K562 (cell line): ENCODE data around the gene LSM6. TPM values are rescaled to one million over a fixed set of nuclear protein-coding genes. Genes with fewer than 3 reads are reported as not detected.

Experiments
- ATAC-seq: fragments of 200-7000 bp; cut with Tn5 transposase; 3 replicates; pipeline ENCODE4 v1.9.1; 2020; ENCODE audit warnings: moderate library complexity
- BruUV-seq: library from RNA; stranded (reverse); fragments of 400-500 nt; replicated peaks from 2 replicates; lab custom pipeline; 2021; lab: Mats Ljungman, UMichigan
- CTCF ChIA-PET: fragments of 300-600 bp; formaldehyde crosslinking; extraction: SDS; loops from one replicate; lab custom pipeline; 2021; ENCODE audit warnings: low intra/inter-chr PET ratio; lab: Yijun Ruan, JAX
- POLR2A ChIA-PET: fragments of 300-600, 350-650 bp; sonication (Branson Sonifier 250); formaldehyde crosslinking; extraction: SDS; loops from one replicate; lab custom pipeline; 2021; ENCODE audit warnings: antibody characterized with exemption, inconsistent platforms; lab: Yijun Ruan, JAX
- DNase-seq, 4 experiments: peaks; one replicate each; pipeline versions ENCODE4 v3.0.0 to v3.0.0-alpha.2; 2011 to 2018; ENCODE audit warnings: low spot score in 3 of 4, mixed read lengths in 3 of 4; ENCODE audit errors: extremely low read depth in 1 of 4
- FAIRE-seq: peaks from 2 replicates; lab custom pipeline; 2011; peaks lifted over from hg19 to GRCh38; lab: Jason Lieb, UNC
- H2AFZ ChIP-seq: 2 replicates; pipeline ENCODE4 v1.6.0; 2011; ENCODE audit warnings: low read depth, low read length, control low read depth, inconsistent platforms
- H3K27ac ChIP-seq: fragments of 200-600 bp; 3 replicates; pipeline ENCODE4 v1.8.0; 2011; ENCODE audit warnings: low read depth, mild to moderate bottlenecking, control low read depth, inconsistent platforms, low read length, moderate library complexity, mixed read lengths; ENCODE audit errors: extremely low read depth
- H3K27me3 ChIP-seq, 2 experiments: fragments of 300-600 bp in 1 of 2; 2 replicates in 1 of 2; 3 replicates in 1 of 2; pipeline versions ENCODE4 v1.6.0 to v1.8.0; 2011; ENCODE audit warnings: inconsistent platforms in 2 of 2, low read length in 2 of 2, mild to moderate bottlenecking in 1 of 2, mixed read lengths in 1 of 2, moderate library complexity in 1 of 2; ENCODE audit not compliant: control insufficient read depth in 2 of 2, insufficient read depth in 2 of 2
- H3K36me3 ChIP-seq: fragments of 300-600 bp; 3 replicates; pipeline ENCODE4 v1.8.0; 2011; ENCODE audit warnings: mild to moderate bottlenecking, low read length, inconsistent platforms; ENCODE audit not compliant: control insufficient read depth, insufficient read depth
- H3K4me1 ChIP-seq, 2 experiments: fragments of 200-600 bp in 1 of 2; replicated peaks in 1 of 2; 2 replicates in 1 of 2; 3 replicates in 1 of 2; pipeline versions ENCODE4 v1.5.1 to v1.8.0; 2011; ENCODE audit warnings: inconsistent platforms in 2 of 2, low read length in 2 of 2, mild to moderate bottlenecking in 1 of 2, mixed read lengths in 1 of 2, moderate library complexity in 1 of 2; ENCODE audit not compliant: control insufficient read depth in 2 of 2, insufficient read depth in 2 of 2
- H3K4me2 ChIP-seq: 2 replicates; pipeline ENCODE4 v1.6.1; 2011; ENCODE audit warnings: low read length, control low read depth, inconsistent platforms, mixed read lengths; ENCODE audit not compliant: insufficient read depth
- H3K4me3 ChIP-seq: fragments of 200-600 bp; sonication (generic), shearing (Covaris generic); 2 replicates; pipeline ENCODE4 v1.5.1; 2016; ENCODE audit warnings: control low read depth, inconsistent platforms
- H3K79me2 ChIP-seq: fragments of 200-600 bp; 3 replicates; pipeline ENCODE4 v1.8.0; 2011; ENCODE audit warnings: low read length, inconsistent platforms; ENCODE audit not compliant: control insufficient read depth, insufficient read depth
- H3K9ac ChIP-seq, 2 experiments: 2 replicates each; pipeline versions ENCODE4 v1.6.0 to v1.6.1; 2011; ENCODE audit warnings: low read depth in 2 of 2, low read length in 2 of 2, control low read depth in 1 of 2, inconsistent platforms in 1 of 2, mild to moderate bottlenecking in 1 of 2, mixed read lengths in 1 of 2; ENCODE audit not compliant: insufficient read depth in 1 of 2
- H3K9me1 ChIP-seq: one replicate; pipeline ENCODE4 v1.6.0; 2011; ENCODE audit warnings: inconsistent platforms, mild to moderate bottlenecking, low read length, moderate library complexity; ENCODE audit not compliant: control insufficient read depth, insufficient read depth
- H3K9me3 ChIP-seq: replicated peaks from 2 replicates; pipeline ENCODE4 v1.5.1; 2011; ENCODE audit warnings: low read depth, low read length, inconsistent platforms; ENCODE audit not compliant: control insufficient read depth, insufficient read depth
- H4K20me1 ChIP-seq: replicated peaks from 2 replicates; pipeline ENCODE4 v1.6.1; 2011; ENCODE audit warnings: low read length, inconsistent platforms, mixed read lengths; ENCODE audit not compliant: control insufficient read depth, insufficient read depth
- ARID2 ChIP-seq: fragments of 450-650 bp; IDR thresholded peaks from 2 replicates; pipeline ENCODE4 v1.6.1; 2017; ENCODE audit warnings: antibody characterized with exemption, mild to moderate bottlenecking
- CAMTA2 ChIP-seq: fragments of 250-450 bp; sonication (Bioruptor Pico); conservative IDR thresholded peaks from 2 replicates; pipeline ENCODE4 v1.5.1; 2022
- ELF1 ChIP-seq: fragments of 200-800 bp; sonication (Bioruptor generic); IDR thresholded peaks from 2 replicates; pipeline ENCODE4 v1.6.1; 2016; ENCODE audit warnings: missing genetic modification characterization, missing compliant biosample characterization
- EZH2 ChIP-seq: IDR thresholded peaks from 2 replicates; pipeline ENCODE4 v1.6.1; 2012; ENCODE audit warnings: low read depth, mild to moderate bottlenecking, inconsistent platforms, low read length, borderline replicate concordance
- KDM4B ChIP-seq, 2 experiments: fragments of 450-650 bp in 1 of 2; sonication (generic) in 1 of 2; IDR thresholded peaks; 2 replicates each; pipeline ENCODE4 v1.6.1; 2016 to 2017; ENCODE audit warnings: borderline replicate concordance in 2 of 2, antibody characterized with exemption in 1 of 2, low read depth in 1 of 2, mild to moderate bottlenecking in 1 of 2
- KLF1 ChIP-seq: fragments of 450-650 bp; IDR thresholded peaks from 2 replicates; pipeline ENCODE4 v1.6.1; 2016; ENCODE audit warnings: missing genetic modification characterization, missing compliant biosample characterization
- MCM5 ChIP-seq: fragments of 450-650 bp; IDR thresholded peaks from 2 replicates; pipeline ENCODE4 v1.6.1; 2016; ENCODE audit warnings: low read depth
- NR2F6 ChIP-seq: fragments of 450-650 bp; formaldehyde crosslinking; IDR thresholded peaks from 2 replicates; pipeline ENCODE4 v1.4.0; 2020; ENCODE audit warnings: mild to moderate bottlenecking
- SMARCB1 ChIP-seq: IDR thresholded peaks from 2 replicates; pipeline ENCODE4 v1.6.1; 2011; ENCODE audit warnings: improper control_type of control experiment, low read depth; ENCODE audit not compliant: insufficient read length
- TARDBP ChIP-seq: fragments of 450-650 bp; IDR thresholded peaks from 2 replicates; pipeline ENCODE4 v1.6.1; 2016
- TEAD4 ChIP-seq, 2 experiments: sonication (generic) in 1 of 2; formaldehyde crosslinking in 1 of 2; IDR thresholded peaks; 2 replicates each; pipeline versions ENCODE4 v1.6.1 to v1.8.0; 2012 to 2022; ENCODE audit warnings: borderline replicate concordance in 1 of 2, inconsistent platforms in 1 of 2, low read length in 1 of 2, mild to moderate bottlenecking in 1 of 2, missing genetic modification reagents in 1 of 2
- ZNF384 ChIP-seq: IDR thresholded peaks from 2 replicates; pipeline ENCODE4 v1.6.1; 2012; ENCODE audit warnings: low read depth, low read length, improper control_type of control experiment
- ZNF408 ChIP-seq: fragments of 250-450 bp; sonication (Bioruptor Pico); IDR thresholded peaks from 2 replicates; pipeline ENCODE4 v1.4.0; 2020; ENCODE audit warnings: low read depth, mild to moderate bottlenecking, moderate library complexity
- ZNF696 ChIP-seq: fragments of 250-450 bp; sonication (Bioruptor Pico); conservative IDR thresholded peaks from 2 replicates; pipeline ENCODE4 v1.4.0; 2020; ENCODE audit warnings: mild to moderate bottlenecking, moderate library complexity
- ZNF77 ChIP-seq: fragments of 250-450 bp; sonication (Bioruptor Pico); IDR thresholded peaks from 2 replicates; pipeline ENCODE4 v1.5.0; 2020
- WGBS: fragments of 100-300 bp; shearing (Covaris generic); methylation state at CpG from one replicate; pipeline ENCODE4 v1.1.6; 2016; ENCODE audit warnings: low coverage, mixed read lengths; ENCODE audit not compliant: insufficient coverage; ENCODE audit errors: missing lambda C conversion rate; 5-methylcytosine and 5-hydroxymethylcytosine counted together
- in situ Hi-C: fragments of 300-500 bp; cut with MboI; formaldehyde crosslinking; loops from 4 replicates; pipeline ENCODE4 v1.15.0; 2018; ENCODE audit warnings: inconsistent platforms, mixed read lengths
- intact Hi-C: fragments of 100-400 bp; cut with micrococcal nuclease; formaldehyde crosslinking; loops from 2 replicates; pipeline ENCODE4 v1.14.2; 2022
- polyA plus RNA-seq, 8 experiments: library from polyadenylated mRNA; depleted of rRNA in 4 of 8; stranded (reverse) in 5 of 8; unstranded in 3 of 8; fragments of >200 nt; fragmentation: Nextera tagmentation in 2 of 8; fragmentation: Illumina TruSeq in 1 of 8; extraction: Ambion mirVana in 2 of 8; extraction: Trizol in 1 of 8; gene quantifications; 2 replicates each; pipeline versions ENCODE4 v1.2.1 to v1.2.3, GENCODE V29; 2011 to 2014; ENCODE audit warnings: inconsistent platforms in 1 of 8, missing spikeins in 1 of 8
- total RNA-seq, 7 experiments: library from RNA; depleted of rRNA in 6 of 7; stranded (reverse); fragments of >200 nt in 6 of 7; fragmentation: Illumina TruSeq in 2 of 7; extraction: Trizol in 2 of 7; gene quantifications; 2 replicates each; pipeline versions ENCODE4 v1.2.1 to v1.2.3, GENCODE V29; 2011 to 2021; ENCODE audit warnings: low replicate concordance in 1 of 7
- TF ChIP-seq, protein P1 (sequence below): fragments of 450-650 bp; IDR thresholded peaks from 2 replicates; pipeline ENCODE4 v1.6.1; 2016; ENCODE audit warnings: borderline replicate concordance
- TF ChIP-seq, protein P2 (sequence below), 2 experiments: fragments of 450-650 bp; conservative IDR thresholded peaks; 2 replicates each; pipeline ENCODE4 v1.6.1; 2017; ENCODE audit warnings: mild to moderate bottlenecking in 2 of 2, moderate library complexity in 2 of 2

Gene LSM6
- total and polyA plus RNA-seq, 9 of the 15 experiments (the other 6 are each of a cell fraction or from before 2014, with no cell fraction given), result 39.9 to 150 (median 97.4) TPM

DNA sequence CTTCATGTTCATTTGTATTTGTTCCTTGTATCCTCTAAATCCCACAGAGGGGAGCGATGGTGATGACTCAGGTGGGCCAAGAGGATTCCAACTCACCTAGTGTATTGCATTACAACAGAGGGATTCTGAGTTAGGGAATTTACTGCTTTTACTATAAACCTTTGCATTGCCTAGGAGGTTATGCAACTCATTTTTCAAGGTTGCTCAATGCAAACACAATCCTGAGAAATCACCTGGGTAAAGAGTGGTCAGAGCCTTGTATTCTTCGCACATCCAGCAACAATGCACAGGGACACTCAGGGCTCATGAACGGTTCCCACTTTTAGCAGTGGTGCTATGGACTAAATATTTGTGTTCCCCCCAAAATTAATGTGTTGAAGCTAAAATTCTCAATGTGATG is 28.6 kb upstream of the LSM6 start:
- in situ Hi-C loops, result no loop called here

More for the DNA sequence above, 28.6 kb upstream of the LSM6 start:
- no TSS peak for BruUV-seq
- Histone ChIP-seq H3K27me3 (no peaks in the 10 kb centered on the region), H3K36me3 (no peaks in the 10 kb centered on the region), H3K9me3 (no peaks in the 10 kb centered on the region), H3K9ac (no peak overlapping the region), H2AFZ (no peak overlapping the region), H3K4me2 (no peak overlapping the region), H4K20me1 (no peaks in the 10 kb centered on the region), H3K79me2 (no peaks in the 10 kb centered on the region), H3K4me1 (no peaks in the 10 kb centered on the region), H3K4me3 (no peak overlapping the region), H3K9me1 (no peaks in the 10 kb centered on the region), H3K27ac (no peak overlapping the region)
- DNase-seq (no peak), ATAC-seq (no peak), FAIRE-seq (no peak)
- intact Hi-C loops, result no loop called here
- 2% methylated on average over 3 of the region's 3 CpGs for WGBS
- POLR2A ChIA-PET, result interaction anchor here (0.5 to 0.7 kb wide), 2 partner anchors 29 to 482 kb away, joined by 3 to 4 read pairs; no protein-coding TSS in a partner anchor
- CTCF ChIA-PET, result no interaction called here
- TF ChIP-seq MCM5 (no peak), KLF1 (tag) (no peak), NR2F6 (no peak), EZH2 (no peak), ARID2 (no peak), CAMTA2 (CRISPR knock-in tag) (no peak), ZNF77 (no peak), TARDBP (no peak), TEAD4 (IDR thresholded peaks at IDR 0.05; ENCODE audit: low read length) (no peak), TEAD4 (CRISPR knock-in tag; IDR thresholded peaks at IDR 0.05; ENCODE audit: borderline replicate concordance) (no peak), ZNF384 (no peak), ZNF696 (CRISPR knock-in tag) (no peak), ELF1 (tag) (no peak), KDM4B (IDR thresholded peaks at IDR 0.05; ENCODE audit: borderline replicate concordance in 2 of 2, low read depth in 1 of 2) (no peak), ZNF408 (CRISPR knock-in tag) (no peak), SMARCB1 (no peak)
- TF ChIP-seq, protein P1, sequence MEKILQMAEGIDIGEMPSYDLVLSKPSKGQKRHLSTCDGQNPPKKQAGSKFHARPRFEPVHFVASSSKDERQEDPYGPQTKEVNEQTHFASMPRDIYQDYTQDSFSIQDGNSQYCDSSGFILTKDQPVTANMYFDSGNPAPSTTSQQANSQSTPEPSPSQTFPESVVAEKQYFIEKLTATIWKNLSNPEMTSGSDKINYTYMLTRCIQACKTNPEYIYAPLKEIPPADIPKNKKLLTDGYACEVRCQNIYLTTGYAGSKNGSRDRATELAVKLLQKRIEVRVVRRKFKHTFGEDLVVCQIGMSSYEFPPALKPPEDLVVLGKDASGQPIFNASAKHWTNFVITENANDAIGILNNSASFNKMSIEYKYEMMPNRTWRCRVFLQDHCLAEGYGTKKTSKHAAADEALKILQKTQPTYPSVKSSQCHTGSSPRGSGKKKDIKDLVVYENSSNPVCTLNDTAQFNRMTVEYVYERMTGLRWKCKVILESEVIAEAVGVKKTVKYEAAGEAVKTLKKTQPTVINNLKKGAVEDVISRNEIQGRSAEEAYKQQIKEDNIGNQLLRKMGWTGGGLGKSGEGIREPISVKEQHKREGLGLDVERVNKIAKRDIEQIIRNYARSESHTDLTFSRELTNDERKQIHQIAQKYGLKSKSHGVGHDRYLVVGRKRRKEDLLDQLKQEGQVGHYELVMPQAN, result no peak
- TF ChIP-seq, protein P2, sequence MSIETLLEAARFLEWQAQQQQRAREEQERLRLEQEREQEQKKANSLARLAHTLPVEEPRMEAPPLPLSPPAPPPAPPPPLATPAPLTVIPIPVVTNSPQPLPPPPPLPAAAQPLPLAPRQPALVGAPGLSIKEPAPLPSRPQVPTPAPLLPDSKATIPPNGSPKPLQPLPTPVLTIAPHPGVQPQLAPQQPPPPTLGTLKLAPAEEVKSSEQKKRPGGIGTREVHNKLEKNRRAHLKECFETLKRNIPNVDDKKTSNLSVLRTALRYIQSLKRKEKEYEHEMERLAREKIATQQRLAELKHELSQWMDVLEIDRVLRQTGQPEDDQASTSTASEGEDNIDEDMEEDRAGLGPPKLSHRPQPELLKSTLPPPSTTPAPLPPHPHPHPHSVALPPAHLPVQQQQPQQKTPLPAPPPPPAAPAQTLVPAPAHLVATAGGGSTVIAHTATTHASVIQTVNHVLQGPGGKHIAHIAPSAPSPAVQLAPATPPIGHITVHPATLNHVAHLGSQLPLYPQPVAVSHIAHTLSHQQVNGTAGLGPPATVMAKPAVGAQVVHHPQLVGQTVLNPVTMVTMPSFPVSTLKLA (conservative IDR thresholded peaks at IDR 0.05), result no peak
